IMR-90 (cell line): ENCODE results near the gene MRTO4. TPM values are rescaled to one million over a fixed set of nuclear protein-coding genes. Genes with fewer than 3 reads are reported as not detected.
A peak's percentile ranks its signal among the peaks of the same experiment; 100 is the strongest.

Experiments used
- ATAC-seq: fragments of 200-7000 bp; cut with Tn5 transposase; 2 replicates; pipeline ENCODE4 v1.9.1; 2020; ENCODE audit warnings: low read depth, mild to moderate bottlenecking, moderate library complexity
- BruUV-seq: library from RNA; stranded (reverse); fragments of 400-500 nt; replicated peaks from 2 replicates; lab custom pipeline; 2021; lab: Mats Ljungman, UMichigan
- CTCF ChIA-PET: fragments of 300-600 bp; formaldehyde crosslinking; extraction: SDS; loops from one replicate; lab custom pipeline; 2021; ENCODE audit warnings: antibody characterized with exemption; lab: Yijun Ruan, JAX
- POLR2A ChIA-PET: fragments of 300-600 bp; sonication (Branson Sonifier 250); formaldehyde crosslinking; loops from one replicate; lab custom pipeline; 2022; ENCODE audit warnings: antibody characterized with exemption; ENCODE audit not compliant: unreplicated experiment; lab: Charles Lee
- DNase-seq: peaks from one replicate; pipeline ENCODE4 v3.0.0; 2013
- H2AFZ ChIP-seq: replicated peaks from 2 replicates; pipeline ENCODE3; 2013; ENCODE audit warnings: low read length, mild to moderate bottlenecking; ENCODE audit not compliant: poor library complexity
- H2AK5ac ChIP-seq: 2 replicates; pipeline ENCODE4 v1.6.1; 2013; ENCODE audit warnings: low read depth, low read length, inconsistent platforms
- H2AK9ac ChIP-seq: replicated peaks from 2 replicates; pipeline ENCODE3; 2013; ENCODE audit warnings: mild to moderate bottlenecking, low read depth, low read length, moderate library complexity; ENCODE audit not compliant: poor library complexity
- H2BK120ac ChIP-seq: 2 replicates; pipeline ENCODE4 v1.6.1; 2013; ENCODE audit warnings: low read depth, low read length, inconsistent platforms
- H2BK15ac ChIP-seq: 3 replicates; pipeline ENCODE4 v1.6.1; 2013; ENCODE audit warnings: low read depth, low read length, inconsistent platforms
- H2BK20ac ChIP-seq: 2 replicates; pipeline ENCODE4 v1.6.1; 2013; ENCODE audit warnings: low read depth, mild to moderate bottlenecking, inconsistent platforms, low read length, moderate library complexity
- H2BK5ac ChIP-seq: 2 replicates; pipeline ENCODE4 v1.6.1; 2013; ENCODE audit warnings: mild to moderate bottlenecking, low read depth, low read length, inconsistent platforms; ENCODE audit not compliant: poor library complexity, severe bottlenecking
- H3K14ac ChIP-seq: replicated peaks from 2 replicates; pipeline ENCODE4 v1.6.1; 2013; ENCODE audit warnings: low read depth, low read length, inconsistent platforms
- H3K18ac ChIP-seq: 2 replicates; pipeline ENCODE4 v1.6.1; 2013; ENCODE audit warnings: low read depth, low read length, control low read depth
- H3K23ac ChIP-seq: 2 replicates; pipeline ENCODE4 v1.6.1; 2013; ENCODE audit warnings: low read depth, low read length, inconsistent platforms
- H3K27ac ChIP-seq: 2 replicates; pipeline ENCODE4 v1.5.1; 2013; ENCODE audit warnings: mild to moderate bottlenecking, control low read depth, low read length; ENCODE audit not compliant: insufficient read depth
- H3K27me3 ChIP-seq: 2 replicates; pipeline ENCODE4 v1.6.1; 2013; ENCODE audit warnings: low read length; ENCODE audit not compliant: control insufficient read depth, insufficient read depth
- H3K36me3 ChIP-seq: 2 replicates; pipeline ENCODE4 v1.6.1; 2013; ENCODE audit warnings: low read length, mixed read lengths; ENCODE audit not compliant: control insufficient read depth, insufficient read depth
- H3K4ac ChIP-seq: 2 replicates; pipeline ENCODE4 v1.6.1; 2013; ENCODE audit warnings: low read depth, low read length, inconsistent platforms
- H3K4me1 ChIP-seq: 2 replicates; pipeline ENCODE4 v1.6.1; 2013; ENCODE audit warnings: low read length, mixed read lengths; ENCODE audit not compliant: control insufficient read depth, insufficient read depth
- H3K4me2 ChIP-seq: 2 replicates; pipeline ENCODE4 v1.6.1; 2013; ENCODE audit warnings: low read depth, mild to moderate bottlenecking, control low read depth, low read length, moderate library complexity
- H3K4me3 ChIP-seq: 2 replicates; pipeline ENCODE4 v1.5.1; 2013; ENCODE audit warnings: low read depth, mild to moderate bottlenecking, control low read depth, low read length, moderate library complexity; ENCODE audit not compliant: insufficient read depth
- H3K56ac ChIP-seq: 2 replicates; pipeline ENCODE4 v1.6.1; 2013; ENCODE audit warnings: low read length, inconsistent platforms; ENCODE audit not compliant: insufficient read depth; ENCODE audit errors: extremely low read depth
- H3K79me1 ChIP-seq, 2 experiments: 2 replicates each; pipeline ENCODE4 v1.6.1; 2013; ENCODE audit warnings: low read length in 2 of 2, inconsistent platforms in 1 of 2, low read depth in 1 of 2
- H3K9ac ChIP-seq: 2 replicates; pipeline ENCODE4 v1.6.1; 2013; ENCODE audit warnings: low read depth, low read length, control low read depth
- H3K9me1 ChIP-seq: 2 replicates; pipeline ENCODE4 v1.6.1; 2013; ENCODE audit warnings: low read length, inconsistent platforms; ENCODE audit not compliant: insufficient read depth
- H3K9me3 ChIP-seq: 2 replicates; pipeline ENCODE4 v1.6.1; 2013; ENCODE audit warnings: low read length; ENCODE audit not compliant: control insufficient read depth, insufficient read depth
- H4K20me1 ChIP-seq: 2 replicates; pipeline ENCODE4 v1.6.1; 2013; ENCODE audit warnings: low read length, inconsistent platforms; ENCODE audit not compliant: insufficient read depth
- H4K5ac ChIP-seq: 2 replicates; pipeline ENCODE4 v1.6.1; 2013; ENCODE audit warnings: mild to moderate bottlenecking, low read depth, low read length, control low read depth
- H4K8ac ChIP-seq, 2 experiments: 2 replicates each; pipeline ENCODE4 v1.6.1; 2013; ENCODE audit warnings: low read depth in 2 of 2, low read length in 2 of 2, control low read depth in 1 of 2, inconsistent platforms in 1 of 2
- H4K91ac ChIP-seq: 2 replicates; pipeline ENCODE4 v1.6.1; 2013; ENCODE audit warnings: low read depth, low read length, inconsistent platforms; ENCODE audit not compliant: insufficient read depth
- BHLHE40 ChIP-seq: fragments of 150-350 bp; IDR thresholded peaks from 2 replicates; pipeline ENCODE4 v1.6.1; 2016; ENCODE audit warnings: mild to moderate bottlenecking, low read depth, low read length
- CTCF ChIP-seq: conservative IDR thresholded peaks from 2 replicates; pipeline ENCODE4 v1.5.1; 2012; ENCODE audit warnings: mild to moderate bottlenecking, low read depth, low read length, improper control_type of control experiment
- ELK1 ChIP-seq: fragments of 150-350 bp; IDR thresholded peaks from 2 replicates; pipeline ENCODE4 v1.6.1; 2016; ENCODE audit warnings: low read depth, mild to moderate bottlenecking, low read length, moderate library complexity, borderline replicate concordance
- MXI1 ChIP-seq: IDR thresholded peaks from 2 replicates; pipeline ENCODE4 v1.6.1; 2012; ENCODE audit warnings: low read depth, mild to moderate bottlenecking, low read length, moderate library complexity, borderline replicate concordance
- NFE2L2 ChIP-seq: fragments of 150-350 bp; IDR thresholded peaks from 2 replicates; pipeline ENCODE4 v1.6.1; 2016; ENCODE audit warnings: low read depth, mild to moderate bottlenecking, low read length
- SMC3 ChIP-seq: fragments of 150-350 bp; IDR thresholded peaks from 2 replicates; pipeline ENCODE4 v1.6.1; 2016; ENCODE audit warnings: low read depth, mild to moderate bottlenecking, antibody characterized with exemption, low read length, moderate library complexity
- USF2 ChIP-seq: fragments of 150-350 bp; IDR thresholded peaks from 2 replicates; pipeline ENCODE4 v1.6.1; 2017; ENCODE audit warnings: mild to moderate bottlenecking, antibody characterized with exemption, low read length, low read depth
- WGBS, 2 experiments: methylation state at CpG; one replicate each; pipeline versions ENCODE4 v1.1.5 to v1.1.7; 2013; ENCODE audit warnings: missing lambda C conversion rate in 2 of 2; ENCODE audit not compliant: insufficient read length in 1 of 2; ENCODE audit errors: extremely low coverage in 2 of 2; 5-methylcytosine and 5-hydroxymethylcytosine counted together
- dilution Hi-C: fragments of 300-500 bp; cut with HindIII; formaldehyde crosslinking; loops from one replicate; pipeline ENCODE4 v1.14.3; 2018; ENCODE audit warnings: low sequenced_read_pairs; ENCODE audit not compliant: unreplicated experiment
- in situ Hi-C: fragments of 300-500 bp; cut with MboI; formaldehyde crosslinking; loops from 3 replicates; pipeline ENCODE4 v1.14.3; 2019; ENCODE audit warnings: low sequenced_read_pairs, inconsistent platforms, mixed read lengths
- intact Hi-C: fragments of 100-400 bp; cut with micrococcal nuclease; formaldehyde crosslinking; loops from 2 replicates; pipeline ENCODE4 v1.10.0; 2022
- polyA plus RNA-seq, 3 experiments: library from polyadenylated mRNA; depleted of rRNA; stranded (reverse); fragments of >200 nt; gene quantifications; 2 replicates each; pipeline ENCODE4 v1.2.3, GENCODE V29; 2012; ENCODE audit warnings: low replicate concordance in 1 of 3
- total RNA-seq: library from RNA; depleted of rRNA; stranded (reverse); fragments of >200 nt; gene quantifications from 2 replicates; pipeline ENCODE4 v1.2.3, GENCODE V29; 2012

Gene MRTO4
- total and polyA plus RNA-seq, 2 of the 4 experiments (the other 2 are of a cell fraction): 48.0 to 58.1 TPM

GRCh38 chr1:19209439-19209989, 42.1 kb upstream of the MRTO4 start:
- 0% methylated on average over 2 of the region's 28 CpGs; no CpG with 5 or more reads in 1 of the 2 experiments for WGBS, 2 experiments
- H3K4me1 ChIP-seq: peaks cover 7% of the 10 kb centered on the region
- peak overlapping the region; percentile 53 for H3K23ac ChIP-seq
- H2BK15ac ChIP-seq: peak overlapping the region; percentile 9; the same call in 2 of the 3 replicates
- H4K91ac ChIP-seq: peak overlapping the region; percentile 37
- no peak for TF ChIP-seq CTCF
- no peak for TF ChIP-seq ELK1
- peak; percentile 60 for TF ChIP-seq BHLHE40
- peak; percentile 14; the same call in 1 of the 2 replicates for TF ChIP-seq NFE2L2
- no peak for TF ChIP-seq SMC3
- TF ChIP-seq USF2: peak; percentile 42; the same call in 1 of the 2 replicates
- TF ChIP-seq MXI1: peak; percentile 17; the same call in 1 of the 2 replicates
- H2AFZ ChIP-seq: peak overlapping the region; percentile 96
- CTCF ChIA-PET: no interaction called here
- ATAC-seq (peak; percentile 29), DNase-seq (peak; percentile 61)
- H3K56ac ChIP-seq: peak overlapping the region; percentile 88
- H3K4me2 ChIP-seq: peak overlapping the region; percentile 94
- peak overlapping the region; percentile 85 for H2AK5ac ChIP-seq
- peaks cover 4% of the 10 kb centered on the region; the same call in 1 of the 2 replicates for H3K9me1 ChIP-seq
- peak overlapping the region; percentile 97 for H2AK9ac ChIP-seq
- POLR2A ChIA-PET: no interaction called here
- H3K27me3 ChIP-seq: no peaks in the 10 kb centered on the region
- intact Hi-C loops: no loop called here
- peak overlapping the region; percentile 74 for H3K4me3 ChIP-seq
- BruUV-seq: no TSS peak
- peak overlapping the region; percentile 39 for H3K4ac ChIP-seq
- H4K8ac ChIP-seq: peak overlapping the region; percentile 39 to 83
- H3K18ac ChIP-seq: peak overlapping the region; percentile 86
- peaks cover 9 to 41% of the 10 kb centered on the region in 2 experiments; a peak in 3 of 4 replicates for H3K79me1 ChIP-seq
- dilution Hi-C loops: no loop called here
- H3K14ac ChIP-seq: peak overlapping the region; percentile 86
- H3K27ac ChIP-seq: peak overlapping the region; percentile 78
- in situ Hi-C loops: no loop called here
- peak overlapping the region; percentile 98 for H3K9ac ChIP-seq
- peak overlapping the region; percentile 91 for H2BK5ac ChIP-seq
- H2BK20ac ChIP-seq: no peak overlapping the region; the same call in 1 of the 2 replicates
- H2BK120ac ChIP-seq: peak overlapping the region; percentile 15
- H4K5ac ChIP-seq: peak overlapping the region; percentile 11; the same call in 1 of the 2 replicates
- H3K9me3 ChIP-seq: no peaks in the 10 kb centered on the region
- H3K36me3 ChIP-seq: peaks cover 2% of the 10 kb centered on the region
- H4K20me1 ChIP-seq: peaks cover 52% of the 10 kb centered on the region
